Umbilical cord (tissue), 2 donors: ENCODE measurements around the gene RPS19BP1. TPM values are rescaled to one million over a fixed set of nuclear protein-coding genes. Genes with fewer than 3 reads are reported as not detected.

Experiments used
- DNase-seq: peaks from one replicate; pipeline ENCODE4 v3.0.0-alpha.2; 2015; ENCODE audit warnings: low spot score
- total RNA-seq: library from RNA; depleted of rRNA; stranded (reverse); fragments of >200 nt; gene quantifications from one replicate; pipeline ENCODE4 v1.2.3, GENCODE V29; 2014; ENCODE audit warnings: low replicate concordance; ENCODE audit not compliant: insufficient read depth

The RPS19BP1 gene
- total RNA-seq, 1 donor from 2014 or later, result 19.0 TPM

GRCh38 chr22:39559456-39560105, 27.0 kb upstream of the RPS19BP1 start:
- DNase-seq, result no peak

GRCh38 chr22:39558950-39559349, 26.4 kb upstream of the RPS19BP1 start:
- no peak for DNase-seq

- no peak for DNase-seq
These were observed 25.7 kb upstream of the RPS19BP1 start for GRCh38 chr22:39558254-39558727.

GRCh38 chr22:39556970-39557841, 24.7 kb upstream of the RPS19BP1 start:
- DNase-seq, result no peak

- no peak for DNase-seq
These were observed 21.6 kb upstream of the RPS19BP1 start for GRCh38 chr22:39554151-39554550.

GRCh38 chr22:39553429-39553828, 20.9 kb upstream of the RPS19BP1 start:
- no peak for DNase-seq

GRCh38 chr22:39547587-39547947, 15.0 kb upstream of the RPS19BP1 start:
- no peak for DNase-seq

- no peak for DNase-seq
These were observed 14.5 kb upstream of the RPS19BP1 start for GRCh38 chr22:39546889-39547586.

- DNase-seq, result no peak
These were observed 13.1 kb upstream of the RPS19BP1 start for GRCh38 chr22:39545386-39546365.

GRCh38 chr22:39543095-39543494, 10.5 kb upstream of the RPS19BP1 start:
- DNase-seq, result no peak

GRCh38 chr22:39537975-39538374, 5.4 kb upstream of the RPS19BP1 start:
- no peak for DNase-seq

- no peak for DNase-seq
These were observed 4.2 kb upstream of the RPS19BP1 start for GRCh38 chr22:39536711-39537110.

- no peak for DNase-seq
These were observed 3.4 kb upstream of the RPS19BP1 start for GRCh38 chr22:39535831-39536449.

GRCh38 chr22:39535357-39535725, 2.8 kb upstream of the RPS19BP1 start:
- DNase-seq, result no peak

GRCh38 chr22:39534591-39535356, 2.2 kb upstream of the RPS19BP1 start:
- peak; percentile 75 for DNase-seq

GRCh38 chr22:39534092-39534506, 1.6 kb upstream of the RPS19BP1 start:
- no peak for DNase-seq

- no peak for DNase-seq
These were observed 1.7 kb downstream of the RPS19BP1 start for GRCh38 chr22:39530692-39531331.

GRCh38 chr22:39530116-39530515, 2.4 kb downstream of the RPS19BP1 start:
- DNase-seq, result no peak

GRCh38 chr22:39529487-39529851, 3.1 kb downstream of the RPS19BP1 start:
- DNase-seq, result no peak
